Erythroblast (primary cell): ENCODE data around the gene MSTN.

Experiments used
- GATA1 ChIP-seq: IDR thresholded peaks from 2 replicates; pipeline ENCODE4 v1.6.1; 2011; ENCODE audit warnings: low read depth, mild to moderate bottlenecking, control low read depth, low read length, moderate library complexity
- POLR2A ChIP-seq: IDR thresholded peaks from 2 replicates; pipeline ENCODE4 v1.6.1; 2011; ENCODE audit warnings: mild to moderate bottlenecking, low read length

DNA sequence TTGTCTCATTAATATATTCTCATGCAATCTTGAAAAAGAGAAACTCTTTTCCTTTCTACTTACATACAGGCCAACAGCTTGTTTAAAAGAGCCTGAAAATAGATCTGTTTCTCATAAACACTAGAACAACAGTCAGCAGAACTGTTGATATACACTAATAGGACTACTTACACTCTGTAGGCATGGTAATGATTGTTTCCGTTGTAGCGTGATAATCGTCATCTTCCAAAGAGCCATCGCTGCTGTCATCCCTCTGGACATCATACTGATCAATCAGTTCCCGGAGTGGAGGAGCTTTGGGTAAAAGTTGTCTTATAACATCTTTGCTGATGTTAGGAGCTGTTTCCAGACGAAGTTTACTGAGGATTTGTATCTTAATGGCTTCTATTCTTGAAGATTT lies 476 bp downstream of the MSTN start:
- no peak for TF ChIP-seq POLR2A
- TF ChIP-seq GATA1: no peak
